ENCODE results near the gene ZNF254.
"Not testable (repeated sequence)": the region's sequence is repeated elsewhere in the genome, so short reads cannot be mapped to it uniquely, and the experiment has no call there.

The ZNF254 gene

DNA sequence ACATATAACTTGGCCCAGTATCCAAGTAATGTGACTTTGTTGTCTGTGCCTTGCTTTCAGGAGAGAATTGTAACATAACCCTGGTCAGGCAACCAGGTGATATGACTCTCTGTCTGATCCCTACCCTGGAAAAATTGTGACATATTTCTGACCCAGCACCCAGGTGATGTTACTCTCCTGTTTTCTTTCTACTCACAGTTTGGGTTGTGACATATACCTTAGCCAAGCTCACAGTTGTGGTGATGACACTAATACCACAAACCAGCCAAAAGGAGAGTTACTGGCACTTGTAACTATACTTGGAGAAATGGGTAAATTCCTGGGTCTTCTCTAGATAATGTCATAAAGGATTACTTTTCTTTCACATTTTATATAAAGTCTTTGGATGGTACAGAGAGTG is 14.3 kb upstream of the ZNF254 start:
- peaks cover 65 to 76% of the 10 kb centered on the region in 2 experiments for H3K4me1 ChIP-seq (ENCODE audit: control insufficient read depth in 1 of 2, insufficient read depth in 1 of 2, low read depth in 1 of 2, low read length in 1 of 2)
- peaks cover 11% of the 10 kb centered on the region for H3K36me3 ChIP-seq
- no peak for TF ChIP-seq CTCF (IDR thresholded peaks at IDR 0.05)
- no peaks in the 10 kb centered on the region for H3K9me3 ChIP-seq
- no peaks in the 10 kb centered on the region for H3K27me3 ChIP-seq
- H3K4me3 ChIP-seq (ENCODE audit: low read depth in 1 of 2, low read length in 1 of 2): no peak overlapping the region
- peak overlapping the region; percentile 7 for H3K27ac ChIP-seq

DNA sequence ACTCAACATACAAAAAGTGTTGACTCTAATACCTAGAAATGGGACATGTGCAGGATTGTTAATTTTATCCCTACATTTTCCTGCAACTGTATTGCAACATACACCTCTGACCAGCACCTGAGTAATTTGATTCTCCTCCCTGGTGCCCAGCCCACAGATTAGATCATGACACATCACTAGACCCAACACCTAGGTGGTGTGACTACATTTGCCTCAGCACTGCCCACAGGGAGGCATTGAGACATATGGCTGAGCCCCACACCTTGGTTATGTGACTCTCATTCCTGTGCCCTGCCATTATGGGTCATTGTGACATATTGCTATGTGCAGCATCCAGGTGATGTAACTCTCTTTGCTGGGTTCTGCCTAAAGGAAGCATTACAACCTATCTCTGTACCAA is 13.2 kb upstream of the ZNF254 start:
- Histone ChIP-seq H3K36me3 (peaks cover 8% of the 10 kb centered on the region), H3K4me1 (ENCODE audit: control insufficient read depth in 1 of 2, insufficient read depth in 1 of 2, low read depth in 1 of 2, low read length in 1 of 2) (peaks cover 55 to 65% of the 10 kb centered on the region in 2 experiments), H3K9me3 (no peaks in the 10 kb centered on the region), H3K4me3 (ENCODE audit: low read depth in 1 of 2, low read length in 1 of 2) (no peak overlapping the region), H3K27ac (peak overlapping the region; percentile 76), H3K27me3 (no peaks in the 10 kb centered on the region)
- no peak for TF ChIP-seq CTCF (IDR thresholded peaks at IDR 0.05)

GRCh38 chr19:24074720-24075454 is 12.1 kb upstream of the ZNF254 start:
- H3K36me3 ChIP-seq: peaks cover 8% of the 10 kb centered on the region
- H3K27ac ChIP-seq: peak overlapping the region; percentile 76
- H3K4me3 ChIP-seq (ENCODE audit: low read depth in 1 of 2, low read length in 1 of 2): no peak overlapping the region
- H3K9me3 ChIP-seq: no peaks in the 10 kb centered on the region
- H3K4me1 ChIP-seq (ENCODE audit: control insufficient read depth in 1 of 2, insufficient read depth in 1 of 2, low read depth in 1 of 2, low read length in 1 of 2): peaks cover 58 to 71% of the 10 kb centered on the region in 2 experiments
- no peaks in the 10 kb centered on the region for H3K27me3 ChIP-seq
- TF ChIP-seq CTCF (IDR thresholded peaks at IDR 0.05): no peak

GRCh38 chr19:24075530-24075929 is 11.5 kb upstream of the ZNF254 start:
- H3K36me3 ChIP-seq; H3K4me3 ChIP-seq (ENCODE audit: low read depth in 1 of 2, low read length in 1 of 2); H3K9me3 ChIP-seq; H3K27me3 ChIP-seq: not testable (repeated sequence)
- H3K27ac ChIP-seq: peak overlapping the region; percentile 76
- peaks cover 65 to 78% of the 10 kb centered on the region in 2 experiments for H3K4me1 ChIP-seq (ENCODE audit: control insufficient read depth in 1 of 2, insufficient read depth in 1 of 2, low read depth in 1 of 2, low read length in 1 of 2)

DNA sequence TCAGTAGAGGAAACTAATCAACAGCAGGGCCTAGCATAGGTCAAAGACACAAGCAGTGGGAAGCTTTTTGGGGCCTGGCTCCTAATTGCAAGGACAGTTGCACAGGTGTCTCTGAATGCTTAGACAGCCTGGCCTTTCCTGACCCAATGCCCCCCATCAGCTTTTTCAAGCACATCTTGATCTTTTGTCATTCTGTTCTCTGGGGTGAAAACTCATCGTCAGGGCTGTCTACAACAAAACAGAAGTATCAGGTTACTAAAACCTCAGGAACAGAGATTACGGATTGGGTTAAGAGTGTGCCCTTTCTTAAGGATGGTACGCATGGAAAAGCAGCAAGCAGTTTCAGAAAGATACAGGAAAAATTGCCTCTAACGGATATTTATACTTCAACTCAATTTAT is 8.3 kb upstream of the ZNF254 start:
- Histone ChIP-seq H3K4me1 (ENCODE audit: control insufficient read depth in 1 of 2, insufficient read depth in 1 of 2, low read depth in 1 of 2, low read length in 1 of 2) (peaks cover 58 to 63% of the 10 kb centered on the region in 2 experiments), H3K9me3 (no peaks in the 10 kb centered on the region), H3K4me3 (ENCODE audit: low read depth in 1 of 2, low read length in 1 of 2) (no peak overlapping the region), H3K27me3 (no peaks in the 10 kb centered on the region), H3K27ac (peak overlapping the region; percentile 85), H3K36me3 (no peaks in the 10 kb centered on the region)
- TF ChIP-seq CTCF (IDR thresholded peaks at IDR 0.05): no peak

- Histone ChIP-seq H3K27me3 (no peaks in the 10 kb centered on the region), H3K27ac (peak overlapping the region; percentile 85), H3K4me1 (ENCODE audit: control insufficient read depth in 1 of 2, insufficient read depth in 1 of 2, low read depth in 1 of 2, low read length in 1 of 2) (peaks cover 34 to 39% of the 10 kb centered on the region in 2 experiments), H3K9me3 (no peaks in the 10 kb centered on the region), H3K36me3 (no peaks in the 10 kb centered on the region), H3K4me3 (ENCODE audit: low read depth in 1 of 2, low read length in 1 of 2) (peak overlapping the region; percentile 19 to 36)
- TF ChIP-seq CTCF (IDR thresholded peaks at IDR 0.05): no peak
These were observed 5.9 kb upstream of the ZNF254 start for GRCh38 chr19:24081056-24081455.

Measured in neutrophil (primary cell).